ENCODE measurements around the gene UMOD. TPM values are rescaled to one million over a fixed set of nuclear protein-coding genes. Genes with fewer than 3 reads are reported as not detected.
"Not testable (repeated sequence)": the region's sequence is repeated elsewhere in the genome, so short reads cannot be mapped to it uniquely, and the experiment has no call there.

The UMOD gene
- total RNA-seq, 1 experiment from 2014 or later: not detected

GRCh38 chr16:20315764-20316163 lies 36.8 kb downstream of the UMOD start:
- no peak for DNase-seq
- no TSS peak for BruUV-seq (replicated peaks)
- Histone ChIP-seq H3K4me2 (no peak overlapping the region), H3K4me1 (replicated peaks; ENCODE audit: insufficient read depth) (no peaks in the 10 kb centered on the region), H3K79me2 (ENCODE audit: low read depth) (no peaks in the 10 kb centered on the region), H3K9me3 (ENCODE audit: insufficient read depth, low read depth) (no peaks in the 10 kb centered on the region; the same call in 1 of the 2 replicates), H3K4me3 (no peak overlapping the region), H3K27me3 (ENCODE audit: insufficient read depth, low read depth) (peaks cover 11% of the 10 kb centered on the region), H3F3A (ENCODE audit: insufficient read depth, low read depth) (no peaks in the 10 kb centered on the region), H2AFZ (no peak overlapping the region), H3K36me3 (ENCODE audit: low read depth) (no peaks in the 10 kb centered on the region), H3K27ac (no peak overlapping the region), H3K9me2 (ENCODE audit: insufficient read depth) (no peaks in the 10 kb centered on the region), H4K20me1 (ENCODE audit: insufficient read depth) (no peaks in the 10 kb centered on the region)
- ChIA-PET CTCF (no interaction called here), POLR2A (ENCODE audit: unreplicated experiment) (no interaction called here)
- no peak for TF ChIP-seq CTCF (conservative IDR thresholded peaks at IDR 0.05)
- no peak for TF ChIP-seq EZH2 (IDR thresholded peaks at IDR 0.05; ENCODE audit: low read depth)
- intact Hi-C loops (cut with micrococcal nuclease; ENCODE audit: unreplicated experiment): no loop called here

DNA sequence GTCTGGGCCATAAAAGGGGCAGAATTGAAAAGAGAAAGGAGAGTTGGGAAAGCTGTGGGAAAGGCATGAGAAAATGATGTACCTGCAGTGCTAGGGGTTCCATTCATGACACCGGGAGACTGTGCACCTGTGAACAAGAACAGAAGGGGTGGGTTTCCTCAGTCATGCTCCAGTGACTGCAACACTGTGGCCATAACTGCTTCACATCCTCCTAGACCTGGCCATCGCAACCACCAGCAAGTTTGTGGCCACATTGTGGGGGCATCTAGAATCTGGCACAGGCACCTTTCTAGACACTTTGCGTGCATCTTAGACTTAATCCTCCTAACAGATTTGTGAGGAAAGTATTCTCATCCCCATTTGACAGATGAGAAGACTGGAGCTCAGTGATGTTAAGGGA lies 37.9 kb downstream of the UMOD start:
- no peak overlapping the region for H3K4me3 ChIP-seq
- no TSS peak for BruUV-seq (replicated peaks)
- ChIA-PET CTCF (no interaction called here), POLR2A (ENCODE audit: unreplicated experiment) (no interaction called here)
- H3K27me3 ChIP-seq (ENCODE audit: insufficient read depth, low read depth): peaks cover 11% of the 10 kb centered on the region
- no peaks in the 10 kb centered on the region for H3K9me2 ChIP-seq (ENCODE audit: insufficient read depth)
- no peaks in the 10 kb centered on the region for H3K79me2 ChIP-seq (ENCODE audit: low read depth)
- H3F3A ChIP-seq (ENCODE audit: insufficient read depth, low read depth): no peaks in the 10 kb centered on the region
- TF ChIP-seq EZH2 (IDR thresholded peaks at IDR 0.05; ENCODE audit: low read depth): no peak
- no peak for TF ChIP-seq CTCF (conservative IDR thresholded peaks at IDR 0.05)
- no peaks in the 10 kb centered on the region for H4K20me1 ChIP-seq (ENCODE audit: insufficient read depth)
- DNase-seq: no peak
- H3K27ac ChIP-seq: no peak overlapping the region
- no peak overlapping the region for H3K4me2 ChIP-seq
- H3K9me3 ChIP-seq (ENCODE audit: insufficient read depth, low read depth): no peaks in the 10 kb centered on the region; the same call in 1 of the 2 replicates
- no peaks in the 10 kb centered on the region for H3K4me1 ChIP-seq (replicated peaks; ENCODE audit: insufficient read depth)
- H2AFZ ChIP-seq: no peak overlapping the region
- intact Hi-C loops (cut with micrococcal nuclease; ENCODE audit: unreplicated experiment): no loop called here
- no peaks in the 10 kb centered on the region for H3K36me3 ChIP-seq (ENCODE audit: low read depth)

DNA sequence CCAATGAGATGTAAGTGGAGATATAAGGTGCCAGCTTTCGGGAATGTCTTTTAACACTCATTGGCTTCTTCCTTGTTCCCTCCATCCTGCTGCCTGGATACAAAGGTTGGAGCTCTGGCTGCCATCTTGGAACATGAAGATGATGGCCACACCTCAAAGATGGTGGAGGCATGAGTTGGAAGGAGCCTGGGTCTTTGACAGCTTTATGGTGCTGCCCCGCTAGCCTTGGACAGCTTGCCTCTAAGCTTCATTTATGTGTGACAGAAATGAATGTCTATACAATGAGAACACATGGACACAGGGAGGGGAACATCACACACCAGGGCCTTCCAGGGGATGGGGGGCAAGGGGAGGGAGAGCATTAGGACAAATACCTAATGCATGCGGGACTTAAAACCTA lies 38.8 kb downstream of the UMOD start:
- Histone ChIP-seq H3K4me3 (no peak overlapping the region), H3K4me2 (no peak overlapping the region), H3K79me2 (ENCODE audit: low read depth) (no peaks in the 10 kb centered on the region), H4K20me1 (ENCODE audit: insufficient read depth) (no peaks in the 10 kb centered on the region), H3K9me3 (ENCODE audit: insufficient read depth, low read depth) (no peaks in the 10 kb centered on the region; the same call in 1 of the 2 replicates), H3K36me3 (ENCODE audit: low read depth) (no peaks in the 10 kb centered on the region), H3K27ac (no peak overlapping the region), H3K4me1 (replicated peaks; ENCODE audit: insufficient read depth) (no peaks in the 10 kb centered on the region), H2AFZ (no peak overlapping the region), H3K27me3 (ENCODE audit: insufficient read depth, low read depth) (peaks cover 11% of the 10 kb centered on the region), H3F3A (ENCODE audit: insufficient read depth, low read depth) (no peaks in the 10 kb centered on the region), H3K9me2 (ENCODE audit: insufficient read depth) (no peaks in the 10 kb centered on the region)
- TF ChIP-seq EZH2 (IDR thresholded peaks at IDR 0.05; ENCODE audit: low read depth) (no peak), CTCF (conservative IDR thresholded peaks at IDR 0.05) (no peak)
- POLR2A ChIA-PET (ENCODE audit: unreplicated experiment): no interaction called here
- DNase-seq: no peak
- CTCF ChIA-PET: no interaction called here
- BruUV-seq (replicated peaks): no TSS peak
- intact Hi-C loops (cut with micrococcal nuclease; ENCODE audit: unreplicated experiment): no loop called here

- CTCF ChIA-PET: not testable (repeated sequence)
These were observed 39.9 kb downstream of the UMOD start for GRCh38 chr16:20312536-20313095.

More at GRCh38 chr16:20312536-20313095, 39.9 kb downstream of the UMOD start:
- intact Hi-C loops (cut with micrococcal nuclease; ENCODE audit: unreplicated experiment); H3K79me2 ChIP-seq (ENCODE audit: low read depth); H3K9me2 ChIP-seq (ENCODE audit: insufficient read depth); BruUV-seq (replicated peaks); H3K36me3 ChIP-seq (ENCODE audit: low read depth); DNase-seq; H3K4me1 ChIP-seq (replicated peaks; ENCODE audit: insufficient read depth); H3K4me2 ChIP-seq; H3F3A ChIP-seq (ENCODE audit: insufficient read depth, low read depth); H3K27ac ChIP-seq; H3K27me3 ChIP-seq (ENCODE audit: insufficient read depth, low read depth); H2AFZ ChIP-seq; POLR2A ChIA-PET (ENCODE audit: unreplicated experiment); H3K9me3 ChIP-seq (ENCODE audit: insufficient read depth, low read depth); H4K20me1 ChIP-seq (ENCODE audit: insufficient read depth); H3K4me3 ChIP-seq: not testable (repeated sequence)
